ENCODE results near the gene SORL1-AS1.
A peak's percentile ranks its signal among the peaks of the same experiment; 100 is the strongest.

The SORL1-AS1 gene

DNA sequence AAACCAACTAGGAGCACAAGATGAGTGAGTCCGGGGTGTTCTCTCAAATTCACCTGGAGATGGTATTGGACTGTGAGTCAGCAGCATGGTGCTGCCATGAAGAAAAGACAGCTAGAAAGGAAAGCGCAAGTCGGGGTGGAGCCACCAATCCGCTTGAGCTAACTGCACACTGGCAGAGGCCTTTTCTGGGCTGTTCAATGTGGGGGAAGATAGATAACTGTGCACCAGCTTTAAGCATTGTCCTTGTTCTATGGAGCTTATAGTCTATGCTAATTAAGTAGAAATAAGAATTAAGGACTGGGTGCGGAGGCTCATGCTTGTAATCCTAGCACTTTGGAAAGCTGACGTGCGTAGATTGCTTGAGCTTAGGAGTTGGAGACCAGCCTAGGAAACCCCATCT lies 21.9 kb upstream of the SORL1-AS1 start:
- no peak for DNase-seq

- DNase-seq, result no peak
Observed at GRCh38 chr11:121473064-121473777, 20.5 kb upstream of the SORL1-AS1 start.

DNA sequence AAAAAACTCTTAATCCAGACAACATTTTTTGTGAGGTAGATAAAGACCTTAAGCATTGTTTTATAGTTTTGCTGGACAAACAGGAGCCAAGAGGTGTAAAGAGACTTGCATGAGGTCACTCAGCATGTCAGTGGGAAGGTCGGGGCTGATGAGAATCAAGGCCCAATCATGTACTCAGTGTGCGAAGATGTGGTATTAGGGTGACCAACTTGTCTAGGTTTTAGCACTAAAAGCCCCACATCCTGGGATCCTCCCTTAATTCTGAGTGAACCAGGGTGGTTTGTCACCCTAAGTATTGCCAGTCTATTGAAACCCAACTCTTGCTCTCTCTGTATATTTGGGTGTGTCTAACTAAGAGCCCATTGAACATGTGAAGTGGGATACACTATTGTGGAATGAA lies 19.5 kb upstream of the SORL1-AS1 start:
- DNase-seq, result no peak

DNA sequence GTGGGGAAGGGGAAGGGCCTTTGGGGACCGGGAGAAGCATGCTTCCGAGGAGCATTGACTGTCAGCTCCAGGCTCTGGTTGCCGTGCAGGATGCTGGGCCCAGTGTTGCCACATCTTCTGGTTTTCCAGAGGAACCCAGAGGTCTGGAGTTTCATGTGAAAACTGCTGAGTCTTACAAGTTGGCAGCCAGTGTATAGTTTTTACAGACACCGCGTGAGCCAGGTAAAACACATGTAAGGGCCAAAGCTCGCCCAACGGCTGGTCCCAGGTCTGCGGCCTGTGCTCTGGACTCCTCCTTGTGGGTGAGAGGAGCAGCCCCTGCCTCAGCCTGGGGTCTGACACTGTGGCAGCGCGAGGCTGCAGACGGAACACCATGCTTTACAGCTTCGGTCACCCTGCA lies 18.4 kb upstream of the SORL1-AS1 start:
- DNase-seq, result no peak

DNA sequence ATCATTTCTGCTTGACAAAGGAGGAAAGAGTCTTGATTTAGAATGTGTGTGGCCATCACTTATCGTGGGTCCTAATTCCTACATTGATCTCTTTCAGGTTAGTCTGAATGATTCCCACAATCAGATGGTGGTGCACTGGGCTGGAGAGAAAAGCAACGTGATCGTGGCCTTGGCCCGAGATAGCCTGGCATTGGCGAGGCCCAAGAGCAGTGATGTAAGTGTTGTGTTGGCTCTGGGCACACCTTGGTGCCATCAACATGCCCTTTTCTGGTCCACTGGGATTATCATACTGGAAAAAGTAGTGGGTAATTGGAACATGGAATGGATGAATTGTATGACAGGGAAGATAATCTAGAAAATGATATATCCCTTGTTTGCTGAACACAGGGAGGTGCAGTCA lies 17.1 kb upstream of the SORL1-AS1 start:
- no peak for DNase-seq

GRCh38 chr11:121467965-121468364 lies 15.2 kb upstream of the SORL1-AS1 start:
- DNase-seq, result no peak

GRCh38 chr11:121467471-121467870 lies 14.7 kb upstream of the SORL1-AS1 start:
- no peak for DNase-seq

DNA sequence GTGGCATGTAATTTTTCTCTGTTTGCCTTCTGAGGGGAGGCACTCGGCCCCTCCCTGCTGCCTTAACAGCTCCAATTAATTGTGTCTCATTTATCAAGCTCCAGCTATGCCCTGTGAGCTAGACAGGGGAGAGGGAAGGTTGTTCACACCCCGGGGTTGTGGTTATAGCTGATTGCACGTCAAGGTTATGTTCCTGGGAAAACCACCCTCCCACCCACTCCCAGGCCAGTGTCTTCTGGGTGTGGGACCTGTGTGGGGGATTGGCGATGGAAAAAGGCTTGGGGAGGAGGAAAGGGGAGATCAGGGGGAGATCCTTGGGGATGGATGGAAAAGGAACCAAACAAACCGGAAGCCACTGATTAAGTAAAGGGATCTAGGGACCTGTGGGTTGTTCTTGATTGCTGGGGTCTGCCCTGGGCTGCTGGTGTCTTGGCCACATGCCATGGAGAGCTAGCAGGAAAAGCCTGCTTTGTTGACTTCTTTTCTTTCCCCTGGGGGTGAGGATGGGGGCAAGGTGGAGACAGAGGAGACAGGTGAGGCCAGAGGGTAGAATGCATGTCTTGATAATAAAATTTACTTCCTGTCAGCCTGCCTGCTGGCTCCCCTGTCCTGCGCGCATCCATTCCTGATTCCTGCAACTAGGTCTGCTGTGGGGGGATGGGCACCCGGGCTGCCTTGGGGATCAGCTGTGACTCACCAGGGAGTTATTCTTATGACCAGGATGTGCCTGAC lies 13.5 kb upstream of the SORL1-AS1 start:
- peak; percentile 99 for DNase-seq

DNA sequence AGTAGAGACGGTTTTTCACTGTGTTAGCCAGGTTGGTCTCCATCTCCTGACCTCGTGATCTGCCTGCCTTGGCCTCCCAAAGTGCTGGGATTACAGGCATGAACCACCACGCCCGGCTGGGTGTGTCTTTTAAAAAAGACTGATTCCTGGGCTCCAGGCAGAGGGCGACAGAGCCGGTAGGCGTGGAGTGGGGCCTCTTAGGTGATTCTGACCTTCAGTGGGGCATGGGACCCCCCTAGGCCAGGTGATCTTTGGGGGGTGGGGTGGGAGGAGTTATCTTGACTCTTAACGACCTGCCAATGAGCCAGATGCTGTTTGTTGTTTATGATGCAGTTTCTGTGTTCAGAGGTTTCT lies 12.9 kb upstream of the SORL1-AS1 start:
- no peak for DNase-seq

DNA sequence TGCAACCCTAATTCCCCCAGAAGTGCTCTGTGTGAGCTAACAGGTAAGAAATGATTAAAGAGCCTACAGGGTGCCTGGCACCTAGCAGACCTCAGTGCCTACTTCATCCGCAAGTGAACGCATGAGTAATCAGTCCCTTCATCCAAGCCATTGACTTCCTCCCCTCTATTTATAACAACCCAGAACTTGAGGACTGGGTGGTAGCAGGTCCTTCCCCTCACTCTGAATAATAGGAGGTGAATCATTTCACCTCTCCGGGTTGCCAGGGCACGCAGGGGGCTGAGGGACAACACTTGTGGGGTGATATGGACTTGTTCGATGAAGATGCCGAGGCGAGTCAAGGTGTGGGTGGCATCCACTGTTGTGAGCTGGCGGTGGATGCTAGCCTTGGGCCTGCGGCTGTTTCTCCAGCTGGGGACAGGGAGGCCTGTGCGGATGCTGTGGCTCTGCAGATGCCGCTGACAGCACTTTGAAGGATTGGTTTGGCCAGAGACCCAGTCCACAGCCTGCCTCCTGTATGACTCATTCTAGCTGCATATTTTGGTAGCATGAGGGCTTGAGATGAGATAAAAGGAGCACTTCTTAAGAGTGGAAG lies 11.7 kb upstream of the SORL1-AS1 start:
- peak; percentile 98 for DNase-seq

DNA sequence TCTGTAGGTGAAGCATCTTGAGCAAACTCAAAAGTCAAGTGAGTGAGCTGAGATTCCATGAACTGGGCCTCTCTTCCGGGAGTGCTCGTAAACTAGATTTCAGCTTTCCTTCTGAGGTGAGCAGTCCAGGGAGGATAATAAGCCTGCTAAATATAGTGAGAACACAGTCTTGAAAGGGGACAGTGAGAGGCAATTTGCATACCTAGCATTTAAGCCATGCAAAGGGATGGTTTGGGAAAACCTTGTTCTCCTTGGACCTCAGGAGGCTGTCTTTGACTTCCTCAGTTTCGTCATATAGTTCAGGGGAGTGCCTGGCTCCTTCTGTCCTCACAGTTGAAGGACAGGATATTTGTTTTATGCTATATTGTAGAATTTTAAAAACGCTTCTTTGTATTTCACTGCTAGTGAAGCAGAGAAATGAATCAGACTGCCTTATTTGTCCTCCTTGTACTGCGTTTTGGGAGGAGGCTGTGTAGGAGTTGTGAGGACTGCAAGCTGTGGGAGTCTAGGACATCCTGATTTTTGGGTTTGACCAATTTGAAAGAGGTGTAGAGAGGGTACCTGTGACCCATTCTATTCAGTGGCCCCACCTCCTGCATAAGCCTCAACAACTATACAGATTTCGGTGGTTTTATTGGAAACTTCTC lies 11.0 kb upstream of the SORL1-AS1 start:
- no peak for DNase-seq

DNA sequence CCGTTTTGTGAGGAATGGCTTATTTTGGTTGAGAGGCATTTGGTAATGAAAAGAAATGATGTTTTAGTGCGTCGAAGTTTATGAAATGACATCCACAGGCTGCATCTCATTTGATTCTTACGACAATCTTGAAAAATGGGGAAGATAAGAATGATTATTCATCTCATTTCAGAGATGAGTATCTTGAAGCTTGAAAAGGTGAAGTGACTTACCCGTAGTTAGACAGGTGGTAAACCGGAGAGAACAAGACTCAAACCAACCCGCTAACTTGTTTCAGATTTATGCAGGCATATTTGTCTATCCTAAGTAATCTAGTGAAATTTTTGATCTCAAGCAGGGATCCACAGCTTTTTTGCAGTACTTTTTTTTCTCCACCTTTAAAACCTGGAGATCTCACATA lies 9.1 kb upstream of the SORL1-AS1 start:
- DNase-seq, result no peak

DNA sequence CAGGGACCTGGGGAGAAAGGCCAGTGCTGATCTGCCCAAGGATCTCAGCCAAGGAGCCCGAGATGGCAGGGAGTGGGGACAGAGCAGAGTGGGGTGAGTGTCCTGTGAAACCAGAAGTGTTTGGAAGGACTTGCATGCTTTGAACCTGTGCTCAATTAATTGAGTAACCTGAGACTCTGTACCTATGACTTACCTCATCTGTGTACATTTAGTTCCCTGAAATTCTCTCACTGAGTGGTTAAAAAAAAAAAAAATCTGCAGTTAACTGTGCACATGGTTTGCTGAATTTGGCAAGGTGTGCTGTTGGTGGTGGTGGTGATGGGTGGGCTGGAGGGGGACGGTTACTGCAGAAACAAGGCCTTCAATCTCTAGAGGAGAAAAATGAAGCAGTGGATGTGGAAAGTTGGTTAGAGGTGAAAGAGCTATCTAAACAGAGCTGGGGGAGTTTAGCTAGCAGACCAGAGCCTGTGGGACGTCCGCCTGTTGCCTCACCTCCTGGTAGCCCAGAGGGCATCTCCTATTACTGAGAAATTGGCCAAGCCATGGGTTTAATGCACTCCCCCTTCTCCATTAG lies 8.3 kb upstream of the SORL1-AS1 start:
- DNase-seq, result no peak

DNA sequence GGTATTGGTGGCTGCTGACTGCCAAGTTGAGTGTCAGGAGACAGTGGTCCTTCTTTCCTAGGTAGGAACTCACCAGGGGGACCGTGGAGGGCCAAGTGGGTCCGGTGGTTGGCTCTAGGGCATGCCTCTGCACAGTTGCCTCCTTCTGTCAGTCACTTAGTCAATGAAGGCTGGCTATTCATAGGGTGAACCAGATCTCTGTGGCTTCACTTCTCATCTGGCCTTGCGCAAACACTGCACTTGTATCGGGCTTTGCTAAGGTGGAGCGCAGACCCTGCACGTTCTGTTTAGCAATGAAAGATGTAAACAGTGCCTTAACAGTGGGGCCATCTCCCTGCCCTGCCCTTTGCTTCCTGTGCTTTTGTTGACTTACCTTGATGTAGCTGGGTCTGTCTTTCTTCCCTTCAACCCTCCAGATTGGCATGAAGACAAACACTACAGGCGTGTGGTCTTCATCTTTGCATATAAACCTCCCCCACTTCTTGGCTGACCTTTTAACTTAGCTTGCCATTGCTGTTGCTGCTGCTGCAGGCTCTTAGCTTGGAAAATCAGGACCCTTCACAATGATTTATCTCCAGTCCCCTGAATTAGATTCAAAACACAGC lies 6.7 kb upstream of the SORL1-AS1 start:
- DNase-seq, result no peak

GRCh38 chr11:121458551-121458950 lies 5.8 kb upstream of the SORL1-AS1 start:
- no peak for DNase-seq

DNA sequence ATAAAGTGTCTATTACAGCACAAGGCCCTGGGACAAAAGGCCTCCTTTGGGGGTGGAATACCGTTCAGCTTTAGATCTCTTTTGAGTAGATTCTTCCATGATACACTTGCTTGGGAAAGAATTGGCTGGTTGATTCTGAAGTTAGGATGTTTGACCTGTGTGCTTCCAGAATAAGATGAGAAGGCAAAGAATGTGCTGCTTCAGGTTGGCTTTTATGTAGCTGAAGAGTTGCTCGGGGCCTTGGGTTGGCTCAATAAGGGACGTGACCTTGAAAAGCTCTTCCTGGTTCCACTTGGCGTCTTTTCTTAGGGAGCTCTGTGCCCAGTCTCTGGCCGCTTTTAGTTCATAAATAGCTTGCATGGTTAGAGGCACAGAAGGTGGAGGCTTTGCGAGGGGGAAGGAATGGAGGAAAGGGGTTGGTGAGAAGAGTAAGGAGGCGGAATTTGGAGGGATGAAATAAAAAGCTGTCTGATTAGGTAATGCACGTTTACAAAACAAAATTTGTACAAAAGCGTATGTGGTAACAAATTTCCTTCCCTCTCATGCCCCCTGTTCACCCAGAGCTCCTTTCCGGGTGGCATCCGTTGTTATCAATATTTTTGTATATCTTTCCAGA lies 4.2 kb upstream of the SORL1-AS1 start:
- no peak for DNase-seq

- no peak for DNase-seq
Observed at GRCh38 chr11:121456151-121456550, 3.4 kb upstream of the SORL1-AS1 start.

- peak; percentile 79 for DNase-seq
Observed at GRCh38 chr11:121455115-121455514, 2.3 kb upstream of the SORL1-AS1 start.

DNA sequence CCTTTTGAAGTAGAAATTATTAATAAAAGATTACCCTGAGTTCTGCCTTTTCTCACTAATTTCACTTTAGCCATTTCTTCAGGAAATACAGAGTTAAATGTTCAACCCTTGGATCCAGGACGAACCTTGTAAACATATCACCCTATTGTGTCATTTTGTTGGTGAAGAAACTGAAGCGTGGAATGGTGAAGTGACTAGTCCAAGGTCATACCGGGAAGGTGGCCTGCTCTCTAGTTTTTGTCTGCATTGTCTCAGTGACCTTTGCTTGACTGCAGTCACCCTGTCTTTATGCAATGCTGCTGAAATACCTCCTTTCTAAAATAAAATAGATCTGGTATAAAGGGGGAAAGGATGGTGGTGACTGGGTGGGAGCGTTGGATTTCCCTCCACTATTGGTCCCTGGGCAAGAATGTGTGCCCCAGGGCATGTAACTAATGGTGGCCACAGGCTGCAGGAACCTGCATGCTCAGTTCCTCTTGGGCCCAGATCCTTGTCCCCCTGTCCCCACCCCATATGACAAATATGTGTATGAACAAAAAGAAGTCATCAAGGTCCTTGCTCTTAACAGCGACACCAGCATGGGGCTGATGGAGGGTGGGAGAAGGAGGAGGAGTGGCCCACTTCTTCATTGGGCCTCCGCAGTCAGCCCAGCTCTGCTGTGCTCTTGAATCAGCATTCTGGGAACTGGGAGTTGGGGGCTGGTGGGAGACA lies 977 bp upstream of the SORL1-AS1 start:
- DNase-seq, result no peak

GRCh38 chr11:121451986-121452608 lies 670 bp downstream of the SORL1-AS1 start, which contains the start of gene SORL1:
TSS of gene SORL1 (plus strand) at chr11:121452314. CDS start at chr11:121452332, 18 bp downstream.
- peak; percentile 92 for DNase-seq

Measured in islet precursor cell (in vitro differentiated cells).